ENCODE measurements around the gene ISG15. TPM values are rescaled to one million over a fixed set of nuclear protein-coding genes. Genes with fewer than 3 reads are reported as not detected.
A peak's percentile ranks its signal among the peaks of the same experiment; 100 is the strongest.

Gene ISG15
- total RNA-seq, 1 experiment from 2014 or later = 140 TPM

GRCh38 chr1:1023700-1024099 is 10.4 kb downstream of the ISG15 start (continued):
- no peak for TF ChIP-seq ZNF274 (IDR thresholded peaks at IDR 0.05; ENCODE audit: low read depth, low read length)
- TF ChIP-seq EGR1 (IDR thresholded peaks at IDR 0.05; ENCODE audit: low read depth) = no peak
- no peak for TF ChIP-seq ELF1 (IDR thresholded peaks at IDR 0.05; ENCODE audit: borderline replicate concordance, low read depth)
- no peak for TF ChIP-seq ZFX (IDR thresholded peaks at IDR 0.05)

GRCh38 chr1:1024149-1024770 is 11.0 kb downstream of the ISG15 start:
- intact Hi-C loops (cut with micrococcal nuclease) = no loop called here
- no peaks in the 10 kb centered on the region for H3K9me2 ChIP-seq (ENCODE audit: insufficient read depth)
- CTCF ChIA-PET = no interaction called here
- peaks cover 77% of the 10 kb centered on the region for H3K79me2 ChIP-seq (ENCODE audit: insufficient read depth, low read length)
- peaks cover 0 to 23% of the 10 kb centered on the region in 2 experiments; a peak in 2 of 4 replicates for H3K36me3 ChIP-seq (ENCODE audit: control insufficient read depth in 1 of 2, insufficient read depth in 2 of 2, low read length in 2 of 2)
- POLR2A ChIA-PET = interaction anchor here (1.1 kb wide), 1 partner anchor 40 kb away, joined by 3 read pairs; no protein-coding TSS in a partner anchor
- H4K20me1 ChIP-seq (ENCODE audit: insufficient read depth) = no peaks in the 10 kb centered on the region
- H3K27me3 ChIP-seq (ENCODE audit: insufficient read depth, low read length) = no peaks in the 10 kb centered on the region
- peak overlapping the region; percentile 67 for H3K9ac ChIP-seq (ENCODE audit: low read length)
- H3K4me3 ChIP-seq (replicated peaks in 1 of 2; ENCODE audit: low read depth in 1 of 2, low read length in 2 of 2) = peak overlapping the region; percentile 15 to 40
- peak overlapping the region; percentile 98 for H3K4me2 ChIP-seq (ENCODE audit: low read length)
- peak overlapping the region; percentile 87 for H3K27ac ChIP-seq (ENCODE audit: low read depth, low read length)
- BruUV-seq (replicated peaks) = no TSS peak
- DNase-seq (ENCODE audit: low read depth, low spot score) (no peak), ATAC-seq (peak; percentile 0; the same call in 1 of the 2 replicates)
- peaks cover 33 to 52% of the 10 kb centered on the region in 2 experiments for H3K4me1 ChIP-seq (ENCODE audit: control insufficient read depth in 1 of 2, insufficient read depth in 2 of 2, low read length in 2 of 2)
- H3K9me3 ChIP-seq (ENCODE audit: control insufficient read depth in 1 of 2, insufficient read depth in 1 of 2, low read depth in 1 of 2, low read length in 2 of 2) = no peaks in the 10 kb centered on the region
- H2AFZ ChIP-seq (ENCODE audit: low read depth, low read length, poor library complexity, severe bottlenecking) = no peak overlapping the region
- RAD21 ChIA-PET (ENCODE audit: low non-redundant PET in 1 of 2, low total read pairs in 2 of 2, uncharacterized antibody in 2 of 2, unreplicated experiment in 2 of 2) = no interaction called here
- TF ChIP-seq POLR2A (IDR thresholded peaks at IDR 0.05; ENCODE audit: borderline replicate concordance, extremely low read depth, insufficient read depth, insufficient read length) (no peak), SIN3A (IDR thresholded peaks at IDR 0.05; ENCODE audit: low read depth) (no peak), EZH2phosphoT487 (IDR thresholded peaks at IDR 0.05; ENCODE audit: borderline replicate concordance) (no peak), JUND (IDR thresholded peaks at IDR 0.05) (no peak), YY1 (IDR thresholded peaks at IDR 0.05; ENCODE audit: extremely low read depth, insufficient replicate concordance, low read depth, low read length) (no peak), EZH2 (IDR thresholded peaks at IDR 0.05) (no peak), ZFX (IDR thresholded peaks at IDR 0.05) (no peak), MAX (IDR thresholded peaks at IDR 0.05) (no peak), SRF (IDR thresholded peaks at IDR 0.05; ENCODE audit: low read depth) (no peak), SP1 (IDR thresholded peaks at IDR 0.05; ENCODE audit: low read depth) (no peak), ZBTB33 (IDR thresholded peaks at IDR 0.05; ENCODE audit: extremely low read depth, insufficient replicate concordance, low read length) (no peak), CEBPB (IDR thresholded peaks at IDR 0.05; ENCODE audit: low read depth) (no peak), POLR2AphosphoS5 (IDR thresholded peaks at IDR 0.05; ENCODE audit: low read depth, low read length) (no peak), ZNF274 (IDR thresholded peaks at IDR 0.05; ENCODE audit: low read depth, low read length) (no peak), RAD21 (IDR thresholded peaks at IDR 0.05; ENCODE audit: low read depth) (no peak), ELF1 (IDR thresholded peaks at IDR 0.05; ENCODE audit: borderline replicate concordance, low read depth) (no peak)
- TF ChIP-seq, protein P1, sequence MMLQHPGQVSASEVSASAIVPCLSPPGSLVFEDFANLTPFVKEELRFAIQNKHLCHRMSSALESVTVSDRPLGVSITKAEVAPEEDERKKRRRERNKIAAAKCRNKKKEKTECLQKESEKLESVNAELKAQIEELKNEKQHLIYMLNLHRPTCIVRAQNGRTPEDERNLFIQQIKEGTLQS (IDR thresholded peaks at IDR 0.05) = no peak
- TF ChIP-seq, protein P2, sequence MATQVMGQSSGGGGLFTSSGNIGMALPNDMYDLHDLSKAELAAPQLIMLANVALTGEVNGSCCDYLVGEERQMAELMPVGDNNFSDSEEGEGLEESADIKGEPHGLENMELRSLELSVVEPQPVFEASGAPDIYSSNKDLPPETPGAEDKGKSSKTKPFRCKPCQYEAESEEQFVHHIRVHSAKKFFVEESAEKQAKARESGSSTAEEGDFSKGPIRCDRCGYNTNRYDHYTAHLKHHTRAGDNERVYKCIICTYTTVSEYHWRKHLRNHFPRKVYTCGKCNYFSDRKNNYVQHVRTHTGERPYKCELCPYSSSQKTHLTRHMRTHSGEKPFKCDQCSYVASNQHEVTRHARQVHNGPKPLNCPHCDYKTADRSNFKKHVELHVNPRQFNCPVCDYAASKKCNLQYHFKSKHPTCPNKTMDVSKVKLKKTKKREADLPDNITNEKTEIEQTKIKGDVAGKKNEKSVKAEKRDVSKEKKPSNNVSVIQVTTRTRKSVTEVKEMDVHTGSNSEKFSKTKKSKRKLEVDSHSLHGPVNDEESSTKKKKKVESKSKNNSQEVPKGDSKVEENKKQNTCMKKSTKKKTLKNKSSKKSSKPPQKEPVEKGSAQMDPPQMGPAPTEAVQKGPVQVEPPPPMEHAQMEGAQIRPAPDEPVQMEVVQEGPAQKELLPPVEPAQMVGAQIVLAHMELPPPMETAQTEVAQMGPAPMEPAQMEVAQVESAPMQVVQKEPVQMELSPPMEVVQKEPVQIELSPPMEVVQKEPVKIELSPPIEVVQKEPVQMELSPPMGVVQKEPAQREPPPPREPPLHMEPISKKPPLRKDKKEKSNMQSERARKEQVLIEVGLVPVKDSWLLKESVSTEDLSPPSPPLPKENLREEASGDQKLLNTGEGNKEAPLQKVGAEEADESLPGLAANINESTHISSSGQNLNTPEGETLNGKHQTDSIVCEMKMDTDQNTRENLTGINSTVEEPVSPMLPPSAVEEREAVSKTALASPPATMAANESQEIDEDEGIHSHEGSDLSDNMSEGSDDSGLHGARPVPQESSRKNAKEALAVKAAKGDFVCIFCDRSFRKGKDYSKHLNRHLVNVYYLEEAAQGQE (IDR thresholded peaks at IDR 0.05; ENCODE audit: low read depth) = no peak
